GM18526 (cell line): ENCODE results near the gene KLHDC1.

Experiments used
- POLR2A ChIP-seq: IDR thresholded peaks from 3 replicates; pipeline ENCODE4 v1.6.1; 2011; ENCODE audit not compliant: insufficient read length; ENCODE audit errors: extremely low read depth

Gene KLHDC1, protein sequence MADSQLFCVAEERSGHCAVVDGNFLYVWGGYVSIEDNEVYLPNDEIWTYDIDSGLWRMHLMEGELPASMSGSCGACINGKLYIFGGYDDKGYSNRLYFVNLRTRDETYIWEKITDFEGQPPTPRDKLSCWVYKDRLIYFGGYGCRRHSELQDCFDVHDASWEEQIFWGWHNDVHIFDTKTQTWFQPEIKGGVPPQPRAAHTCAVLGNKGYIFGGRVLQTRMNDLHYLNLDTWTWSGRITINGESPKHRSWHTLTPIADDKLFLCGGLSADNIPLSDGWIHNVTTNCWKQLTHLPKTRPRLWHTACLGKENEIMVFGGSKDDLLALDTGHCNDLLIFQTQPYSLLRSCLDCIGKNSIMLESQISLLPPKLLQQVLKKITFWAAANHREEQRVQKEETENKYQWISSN

DNA sequence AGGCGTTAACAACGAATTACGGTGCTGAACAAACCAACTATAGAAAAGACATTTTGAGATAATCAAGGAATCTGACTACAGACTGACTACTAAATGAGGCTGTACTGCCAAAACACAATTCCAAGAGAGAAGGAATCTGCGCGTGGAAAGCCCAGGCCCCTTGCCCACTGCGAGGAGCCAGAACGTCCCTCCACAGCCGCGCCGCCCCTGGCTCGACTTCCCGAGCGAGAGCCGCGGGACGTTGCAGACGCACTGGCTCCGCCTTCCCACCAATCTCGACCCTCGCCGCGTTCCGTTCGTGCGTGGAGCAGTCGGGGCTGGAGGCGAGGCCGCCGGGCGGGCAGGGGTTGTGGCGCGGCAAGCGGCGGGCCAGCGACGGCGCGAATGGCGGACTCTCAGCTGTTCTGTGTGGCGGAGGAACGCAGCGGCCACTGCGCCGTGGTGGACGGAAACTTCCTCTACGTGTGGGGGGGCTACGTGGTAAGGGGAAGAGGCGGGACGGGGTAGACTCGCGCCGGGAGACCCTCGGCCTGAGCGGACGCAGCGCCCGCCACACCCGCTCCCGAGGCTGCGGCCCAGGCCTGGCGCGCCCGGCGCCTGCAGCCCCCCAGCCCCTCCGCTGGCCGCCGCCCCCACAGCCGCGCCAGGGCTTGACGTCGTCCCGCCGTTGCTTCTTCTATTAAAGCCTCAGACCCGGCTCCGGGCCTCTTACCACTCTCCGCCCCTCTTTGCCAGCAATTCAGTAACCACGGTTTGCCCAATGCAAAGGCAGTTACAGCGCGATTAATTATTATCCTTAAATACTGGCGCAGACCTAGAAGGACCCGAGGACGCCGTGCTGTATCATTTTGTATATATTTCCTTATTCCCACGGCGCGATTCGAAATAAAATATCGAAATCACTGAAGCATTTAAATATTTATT is at the start of gene KLHDC1:
TSS of gene KLHDC1 (plus strand) at position 310 of the 924 bp plus-strand sequence. CDS start at position 385, 75 bp downstream.
- TF ChIP-seq POLR2A, result peak; percentile 57

GRCh38 chr14:49653508-49653907 is 39.4 kb upstream of the KLHDC1 start:
- TF ChIP-seq POLR2A, result no peak

DNA sequence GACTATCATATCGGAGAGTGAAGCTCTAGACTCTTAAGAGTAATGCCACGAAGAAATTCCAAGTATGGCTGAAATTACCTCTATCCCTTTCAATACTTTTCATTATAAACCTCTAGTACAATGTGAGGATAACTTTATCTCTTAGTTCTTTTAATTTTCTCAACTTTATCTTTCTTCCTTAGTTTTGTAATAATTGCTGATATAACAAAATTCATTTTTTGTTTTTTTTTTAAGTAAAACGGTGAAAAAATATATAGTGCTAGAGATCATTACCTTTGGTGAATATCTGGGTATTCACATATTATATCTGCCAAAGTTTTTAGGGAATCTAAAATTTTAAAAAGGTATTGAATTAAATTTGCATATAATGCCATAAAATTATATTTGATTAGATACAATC is 38.4 kb upstream of the KLHDC1 start:
- TF ChIP-seq POLR2A, result no peak

DNA sequence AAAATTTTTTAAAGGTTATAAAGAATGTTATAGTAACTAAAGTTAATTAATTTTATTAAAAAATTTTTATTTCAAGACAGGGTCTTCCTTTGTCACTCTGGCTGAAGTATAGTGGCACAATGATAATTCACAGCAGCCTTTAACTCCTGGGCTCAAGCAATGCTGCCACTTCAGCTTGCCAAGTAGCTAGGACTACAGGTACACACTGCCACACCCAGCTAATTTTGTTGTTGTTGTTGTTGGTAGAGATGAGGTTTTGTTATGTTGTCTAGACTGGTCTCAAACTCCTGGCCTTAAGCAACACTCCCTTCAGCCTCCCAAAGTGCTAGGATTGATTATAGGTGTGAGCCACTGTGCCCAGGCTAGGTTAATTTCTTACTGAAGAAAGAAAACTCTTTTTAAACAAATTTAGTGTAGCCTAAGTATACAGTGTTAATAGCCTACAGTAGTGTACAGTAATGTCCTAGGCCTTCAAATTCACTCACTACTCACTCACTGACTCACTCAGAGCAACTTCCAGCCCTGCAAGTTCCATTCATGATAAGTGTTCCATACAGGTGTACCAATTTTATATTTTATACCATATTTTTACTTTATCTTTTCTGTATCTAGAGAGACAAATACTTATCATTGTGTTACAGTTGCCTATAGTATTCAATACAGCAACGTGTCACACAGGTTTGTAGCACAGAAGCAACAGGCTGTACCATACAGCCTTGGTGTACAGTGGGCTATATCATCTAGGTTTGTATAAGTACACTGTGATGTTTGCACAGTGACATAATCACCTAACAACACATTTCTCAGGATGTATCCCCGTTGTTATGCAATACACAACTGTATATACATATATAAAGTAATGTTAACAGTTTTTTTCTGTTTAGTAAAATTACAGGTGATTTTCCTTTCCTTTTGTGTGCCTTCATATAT is 33.1 kb upstream of the KLHDC1 start:
- no peak for TF ChIP-seq POLR2A

DNA sequence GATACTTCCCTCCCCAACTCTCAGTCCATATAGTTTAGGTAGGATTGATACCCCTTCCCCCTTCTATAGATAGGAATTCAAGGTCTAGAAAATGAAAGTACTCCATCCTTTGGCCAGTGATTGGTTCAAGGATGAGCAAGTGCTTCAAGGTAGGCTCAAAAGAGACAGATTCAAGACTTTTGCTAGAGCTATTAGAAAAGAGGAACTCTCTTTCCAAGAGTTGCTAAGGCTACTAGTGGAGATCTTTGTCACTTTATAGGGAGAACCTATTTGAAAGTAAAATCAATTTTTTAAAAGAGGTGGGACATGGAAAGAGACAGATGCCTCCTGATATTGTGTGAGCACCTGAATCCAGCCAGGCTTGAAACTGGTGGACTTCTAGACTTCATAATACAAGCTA is 22.4 kb upstream of the KLHDC1 start:
- no peak for TF ChIP-seq POLR2A

DNA sequence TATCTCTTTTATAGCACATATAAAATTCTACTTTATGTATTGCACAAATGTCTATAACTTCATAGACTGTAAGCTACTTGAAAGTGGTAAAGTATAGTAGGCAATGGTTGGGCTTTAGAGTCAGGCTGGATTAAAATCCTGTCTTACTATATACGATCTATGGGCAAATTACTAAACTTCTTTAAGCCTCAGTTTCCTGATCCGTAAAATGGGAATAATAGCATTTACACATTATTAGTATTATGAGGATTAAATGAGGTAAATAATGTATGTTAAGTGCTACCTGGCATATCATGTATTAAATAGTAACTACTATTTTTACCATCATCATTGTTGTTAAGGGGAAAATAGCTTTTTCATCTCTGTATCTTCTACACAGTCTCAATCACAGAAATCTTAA is 19.3 kb upstream of the KLHDC1 start:
- TF ChIP-seq POLR2A, result no peak

- TF ChIP-seq POLR2A, result no peak
These were observed 15.3 kb upstream of the KLHDC1 start for GRCh38 chr14:49677643-49678042.

GRCh38 chr14:49679271-49679670 is 13.6 kb upstream of the KLHDC1 start:
- TF ChIP-seq POLR2A, result no peak

DNA sequence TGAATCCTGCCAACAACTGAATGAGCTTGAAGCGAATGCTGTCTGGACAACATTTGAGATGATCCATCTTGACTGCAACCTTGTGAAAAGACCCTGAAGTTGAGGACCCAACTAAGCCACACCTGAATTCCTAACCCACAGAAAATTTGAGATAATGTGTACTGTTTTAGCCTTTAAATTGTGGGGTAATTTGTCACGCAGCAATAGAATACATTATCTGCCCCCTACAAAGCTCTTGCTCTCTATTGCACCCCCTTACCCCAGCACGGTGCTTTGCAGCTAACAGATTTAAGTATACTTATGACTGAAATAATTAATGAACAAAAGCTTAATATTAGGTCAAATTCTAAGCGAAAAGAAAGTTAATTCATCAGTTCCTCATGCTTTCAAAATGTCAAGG is 6.5 kb upstream of the KLHDC1 start:
- TF ChIP-seq POLR2A, result no peak

DNA sequence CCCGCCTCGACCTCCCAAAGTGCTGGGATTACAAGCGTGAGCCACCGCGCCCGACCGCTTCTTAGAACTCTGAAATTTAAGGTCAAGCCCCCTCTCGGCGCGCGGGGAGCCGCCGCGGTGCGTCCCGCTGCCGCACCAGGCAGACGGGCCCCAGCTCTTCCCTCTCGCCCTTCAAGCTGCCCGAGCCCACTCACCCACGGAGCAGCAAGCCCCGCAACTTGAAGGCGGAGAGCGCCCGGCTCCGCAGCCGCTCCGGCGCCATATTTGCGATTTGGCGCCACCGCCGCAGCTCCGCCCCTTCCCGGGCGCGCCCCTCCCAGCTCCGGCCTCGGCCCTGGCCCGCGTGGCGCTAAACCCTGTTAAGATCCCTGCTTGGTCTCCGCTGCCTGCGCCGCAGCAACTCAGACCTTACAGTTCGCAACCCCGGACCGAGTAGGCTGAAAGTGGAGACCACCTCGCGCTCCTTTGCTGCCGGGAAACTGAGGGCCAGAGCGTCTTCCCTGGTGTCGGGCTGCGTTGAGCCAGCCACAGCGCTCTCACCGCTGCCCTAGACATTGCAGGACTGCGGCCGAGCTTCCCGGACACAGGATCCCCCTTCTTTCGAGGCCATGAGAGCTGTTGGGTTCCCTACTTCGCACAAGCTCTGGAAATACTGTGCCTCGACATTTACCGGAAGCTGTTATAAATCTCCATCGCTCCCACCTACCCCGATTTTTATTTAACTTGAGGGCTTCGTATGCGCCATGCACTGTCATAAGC is 4.8 kb upstream of the KLHDC1 start, which contains the start of gene POLE2:
TSS of gene POLE2 (minus strand) at position 273 of the 759 bp plus-strand sequence. CDS start at position 262, 11 bp downstream.
- peak; percentile 88 for TF ChIP-seq POLR2A

DNA sequence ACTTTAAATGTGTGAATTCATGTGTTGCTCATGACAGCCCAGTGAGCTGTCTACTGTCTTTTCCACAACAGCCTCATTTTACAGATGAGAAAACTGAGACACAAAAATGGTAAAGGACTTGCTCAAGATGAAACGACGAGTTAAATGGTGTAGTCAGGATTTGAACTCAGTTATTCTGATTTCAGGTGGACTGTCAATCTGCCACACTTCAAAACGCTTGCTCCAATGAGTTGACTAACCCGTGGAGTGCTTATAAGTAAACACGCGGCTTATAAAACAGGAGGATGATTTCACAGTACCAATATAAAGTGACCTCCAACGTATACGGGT is 4.3 kb upstream of the KLHDC1 start:
- TF ChIP-seq POLR2A, result no peak

GRCh38 chr14:49691031-49691430 is 1.9 kb upstream of the KLHDC1 start:
- TF ChIP-seq POLR2A, result no peak

DNA sequence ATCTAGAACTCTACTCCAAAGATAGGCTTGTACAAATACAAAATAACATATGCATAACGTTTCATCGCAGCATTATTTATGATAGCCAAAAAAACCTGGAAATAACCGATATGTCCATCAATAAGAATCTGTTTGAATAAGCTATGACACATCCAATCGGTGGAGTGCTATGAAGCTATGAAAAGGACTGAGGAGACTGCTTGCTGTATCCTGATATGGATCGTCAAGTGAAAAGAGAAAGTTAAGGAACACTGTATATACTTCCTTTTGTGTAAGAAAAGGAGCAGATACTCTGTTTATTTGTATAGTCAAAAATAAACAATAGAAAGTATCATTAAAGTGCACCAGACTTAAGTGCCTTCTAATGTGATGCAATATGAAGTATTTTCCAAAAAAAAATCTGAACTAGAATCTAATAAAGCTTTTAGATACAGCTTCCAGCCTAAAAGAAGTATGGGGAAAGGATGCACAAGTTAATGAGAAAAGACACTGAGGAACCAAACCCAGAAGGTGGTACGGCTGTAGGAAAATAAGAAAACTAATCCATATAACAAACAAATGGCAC is 645 bp upstream of the KLHDC1 start:
- TF ChIP-seq POLR2A, result no peak

DNA sequence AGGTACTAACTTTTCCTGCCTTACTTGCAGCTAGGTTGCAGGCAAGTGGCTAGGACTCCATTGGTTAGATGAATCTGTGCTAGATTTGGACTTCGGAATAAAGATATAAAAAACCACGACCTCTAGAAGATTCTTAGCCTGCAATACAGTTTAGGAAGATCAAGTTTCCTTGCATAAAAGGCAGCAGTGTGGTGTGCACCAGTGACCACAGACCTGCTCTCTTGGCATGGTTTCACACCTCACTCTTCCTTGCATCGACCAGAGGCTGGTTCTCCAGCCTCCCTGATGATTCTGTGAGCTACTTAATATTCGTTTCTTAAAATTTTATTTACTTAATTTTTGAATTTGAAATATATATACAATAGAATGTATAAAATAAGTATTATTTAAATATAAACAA is 9.8 kb downstream of the KLHDC1 start:
- no peak for TF ChIP-seq POLR2A
